Naive B cell (primary cell): ENCODE data around the gene ARPC2. TPM values are rescaled to one million over a fixed set of nuclear protein-coding genes. Genes with fewer than 3 reads are reported as not detected.

Experiments used
- ATAC-seq, 2 donors: fragments of 150-1000 bp; cut with Tn5 transposase; 2 replicates each; pipeline ENCODE4 v1.10.0; 2021; ENCODE audit warnings: low read depth in 2 of 2, mild to moderate bottlenecking in 2 of 2, moderate library complexity in 2 of 2
- DNase-seq: peaks from one replicate; pipeline ENCODE4 v3.0.0; 2022
- H3K27ac Mint-ChIP-seq, 6 donors: one replicate each; pipeline ENCODE4 v1.8.0; 2020 to 2022; ENCODE audit warnings: mild to moderate bottlenecking in 6 of 6, mixed read lengths in 6 of 6, moderate library complexity in 5 of 6, inconsistent platforms in 2 of 6
- H3K27me3 Mint-ChIP-seq, 3 donors: one replicate each; pipeline ENCODE4 v1.8.0; 2021 to 2022; ENCODE audit warnings: mixed read lengths in 3 of 3, mild to moderate bottlenecking in 1 of 3
- H3K36me3 Mint-ChIP-seq, 2 donors: one replicate each; pipeline ENCODE4 v1.8.0; 2020 to 2022; ENCODE audit warnings: mixed read lengths in 2 of 2, inconsistent platforms in 1 of 2, mild to moderate bottlenecking in 1 of 2
- H3K4me1 Mint-ChIP-seq, 3 donors: one replicate each; pipeline ENCODE4 v1.8.0; 2020 to 2022; ENCODE audit warnings: mixed read lengths in 3 of 3, inconsistent platforms in 1 of 3, mild to moderate bottlenecking in 1 of 3, moderate library complexity in 1 of 3
- H3K4me3 Mint-ChIP-seq, 8 donors: one replicate each; pipeline ENCODE4 v1.8.0; 2020 to 2022; ENCODE audit warnings: mild to moderate bottlenecking in 8 of 8, mixed read lengths in 8 of 8, moderate library complexity in 8 of 8, inconsistent platforms in 2 of 8
- H3K9me3 Mint-ChIP-seq, 7 donors: one replicate each; pipeline ENCODE4 v1.8.0; 2020 to 2022; ENCODE audit warnings: mixed read lengths in 7 of 7, mild to moderate bottlenecking in 5 of 7, inconsistent platforms in 2 of 7, moderate library complexity in 1 of 7
- polyA plus RNA-seq, 6 donors: library from polyadenylated mRNA; unstranded; fragments of 300-500 nt; fragmentation: Illumina TruSeq; gene quantifications; one replicate each; pipeline ENCODE4 v1.2.3, GENCODE V29; 2021; ENCODE audit warnings: low read depth in 6 of 6

Gene ARPC2
- polyA plus RNA-seq, 6 donors from 2014 or later, result 672 to 1,268 (median 835) TPM

DNA sequence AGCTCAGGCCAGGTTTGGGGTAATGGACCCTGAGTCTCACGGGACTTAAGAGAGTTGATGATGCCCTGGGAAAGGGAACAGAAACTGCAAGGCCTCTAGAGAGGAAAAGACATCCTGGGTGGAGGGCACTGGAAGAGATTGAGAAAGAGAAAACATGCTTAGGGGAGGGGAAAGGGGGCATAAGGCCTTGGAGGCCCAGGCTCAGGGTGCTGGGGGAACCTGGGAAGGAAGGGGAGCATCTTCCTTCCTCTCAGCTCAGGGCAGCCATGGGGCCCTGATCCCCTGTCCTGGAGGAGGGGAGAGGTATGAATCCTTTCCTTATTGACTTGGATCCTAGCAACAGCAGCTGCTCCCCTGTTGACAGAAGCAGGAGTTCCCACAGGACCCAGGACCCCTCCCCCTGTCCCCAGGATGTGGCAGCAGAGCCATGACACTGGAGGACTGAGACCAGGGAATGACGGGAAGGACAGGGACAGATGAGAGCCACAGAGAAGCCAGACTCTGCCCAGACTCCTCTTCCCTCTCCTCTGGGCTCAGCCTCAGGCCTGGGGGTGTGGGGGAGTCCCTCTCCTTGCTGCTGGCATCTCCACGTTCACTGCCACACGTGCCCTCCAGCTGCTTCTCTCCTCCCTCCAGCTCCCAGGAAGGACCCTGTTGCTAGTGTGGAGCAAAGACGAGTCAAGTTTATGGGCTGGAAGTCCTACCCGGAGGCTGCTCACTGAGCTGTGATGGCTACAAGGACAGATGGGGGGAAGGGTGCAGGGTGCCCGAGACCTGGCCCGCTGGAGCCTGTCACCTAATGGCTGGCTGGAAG lies 44.6 kb downstream of the ARPC2 start:
- peak; percentile 24 for DNase-seq
- Mint-ChIP-seq H3K9me3 (no peaks in the 10 kb centered on the region), H3K27me3 (no peaks in the 10 kb centered on the region), H3K27ac (peak overlapping the region in 5 of 6 donors; percentile 69 to 93 (median 89)), H3K4me3 (peak overlapping the region in 6 of 8 donors; percentile 2 to 88 (median 51)), H3K36me3 (peaks cover 0 to 8% of the 10 kb centered on the region in 2 donors), H3K4me1 (peaks cover 45 to 64% (median 64%) of the 10 kb centered on the region in 3 donors)
- no peak for ATAC-seq

DNA sequence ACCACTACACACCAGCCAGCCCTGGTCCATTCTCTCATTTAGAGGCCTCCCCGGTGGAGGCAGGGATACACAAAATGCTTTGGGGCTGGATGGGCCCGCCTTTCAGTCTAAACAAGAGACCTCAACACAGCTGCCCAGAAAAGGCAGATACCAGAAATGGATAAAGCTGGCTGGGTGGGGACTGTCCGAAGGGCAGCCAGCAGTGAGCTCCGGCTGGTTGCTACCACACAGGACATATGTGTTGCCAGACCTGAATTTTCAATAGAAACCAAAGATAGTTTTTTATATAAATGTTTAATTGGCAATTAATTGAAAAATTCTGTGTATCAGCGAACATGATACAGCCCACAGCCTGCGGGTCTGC lies 45.2 kb downstream of the ARPC2 start:
- peaks cover 51 to 64% (median 64%) of the 10 kb centered on the region in 3 donors for H3K4me1 Mint-ChIP-seq
- no peak for DNase-seq
- peaks cover 2 to 8% of the 10 kb centered on the region in 2 donors for H3K36me3 Mint-ChIP-seq
- peak overlapping the region in 1 of 6 donors; percentile 60 for H3K27ac Mint-ChIP-seq
- H3K27me3 Mint-ChIP-seq, result no peaks in the 10 kb centered on the region
- no peaks in the 10 kb centered on the region for H3K9me3 Mint-ChIP-seq
- peak overlapping the region in 1 of 8 donors; percentile 18 for H3K4me3 Mint-ChIP-seq
- ATAC-seq, result no peak

DNA sequence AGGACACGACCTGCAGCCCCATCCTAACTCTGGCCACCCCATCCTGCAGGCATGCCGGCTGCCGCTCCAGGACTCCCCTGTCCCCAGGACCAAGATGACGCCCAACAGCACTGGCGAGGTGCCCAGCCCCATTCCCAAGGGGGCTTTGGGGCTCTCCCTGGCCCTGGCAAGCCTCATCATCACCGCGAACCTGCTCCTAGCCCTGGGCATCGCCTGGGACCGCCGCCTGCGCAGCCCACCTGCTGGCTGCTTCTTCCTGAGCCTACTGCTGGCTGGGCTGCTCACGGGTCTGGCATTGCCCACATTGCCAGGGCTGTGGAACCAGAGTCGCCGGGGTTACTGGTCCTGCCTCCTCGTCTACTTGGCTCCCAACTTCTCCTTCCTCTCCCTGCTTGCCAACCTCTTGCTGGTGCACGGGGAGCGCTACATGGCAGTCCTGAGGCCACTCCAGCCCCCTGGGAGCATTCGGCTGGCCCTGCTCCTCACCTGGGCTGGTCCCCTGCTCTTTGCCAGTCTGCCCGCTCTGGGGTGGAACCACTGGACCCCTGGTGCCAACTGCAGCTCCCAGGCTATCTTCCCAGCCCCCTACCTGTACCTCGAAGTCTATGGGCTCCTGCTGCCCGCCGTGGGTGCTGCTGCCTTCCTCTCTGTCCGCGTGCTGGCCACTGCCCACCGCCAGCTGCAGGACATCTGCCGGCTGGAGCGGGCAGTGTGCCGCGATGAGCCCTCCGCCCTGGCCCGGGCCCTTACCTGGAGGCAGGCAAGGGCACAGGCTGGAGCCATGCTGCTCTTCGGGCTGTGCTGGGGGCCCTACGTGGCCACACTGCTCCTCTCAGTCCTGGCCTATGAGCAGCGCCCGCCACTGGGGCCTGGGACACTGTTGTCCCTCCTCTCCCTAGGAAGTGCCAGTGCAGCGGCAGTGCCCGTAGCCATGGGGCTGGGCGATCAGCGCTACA lies 45.9 kb downstream of the ARPC2 start:
- Mint-ChIP-seq H3K36me3 (peaks cover 6 to 8% of the 10 kb centered on the region in 2 donors), H3K4me3 (peak overlapping the region in 1 of 8 donors; percentile 32), H3K27ac (peak overlapping the region in 1 of 6 donors; percentile 74), H3K27me3 (no peaks in the 10 kb centered on the region), H3K4me1 (peaks cover 50 to 63% (median 62%) of the 10 kb centered on the region in 3 donors), H3K9me3 (no peaks in the 10 kb centered on the region)
- no peak for DNase-seq
- no peak for ATAC-seq

DNA sequence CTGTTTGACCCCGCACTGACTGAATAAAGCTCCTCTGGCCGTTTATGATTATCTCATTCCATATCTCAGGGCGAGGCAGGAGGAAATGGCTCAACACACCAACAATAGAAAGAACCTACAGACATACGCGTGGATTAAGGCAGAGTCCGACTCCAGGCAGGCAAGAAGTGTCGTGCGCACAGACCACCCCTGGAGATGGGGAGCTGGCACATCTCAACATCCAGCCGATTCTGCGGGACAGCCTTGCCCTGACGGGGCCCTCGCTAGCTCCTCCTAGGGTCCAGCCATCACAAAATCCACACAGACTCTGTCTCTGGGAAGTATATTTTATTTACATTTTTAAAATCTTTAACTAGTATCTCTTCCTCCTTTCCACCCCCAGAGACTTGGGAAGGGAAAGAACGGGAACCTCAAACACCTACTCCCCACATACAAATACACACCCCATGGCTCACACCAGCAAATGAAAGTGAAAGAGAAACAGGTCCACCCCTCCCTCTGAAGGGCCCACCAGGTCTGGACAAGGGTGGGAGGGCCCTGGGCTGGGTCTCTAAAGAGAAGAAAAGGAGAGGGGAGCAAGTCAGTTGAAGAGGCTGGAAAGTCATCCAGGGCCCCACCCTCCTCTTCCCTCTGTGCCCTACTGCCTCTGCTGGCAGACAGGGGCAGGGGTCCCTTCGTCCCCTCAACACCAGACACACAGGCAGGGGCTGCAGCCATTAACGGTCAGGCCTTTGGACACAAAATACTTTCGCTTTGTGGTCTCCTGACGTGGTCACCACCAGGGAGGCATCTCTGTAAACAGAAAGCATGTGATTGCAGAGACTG lies 47.0 kb downstream of the ARPC2 start:
- ATAC-seq (peak in 1 of 2 donors; percentile 36), DNase-seq (no peak)
- Mint-ChIP-seq H3K27ac (peak overlapping the region; percentile 13 to 80 (median 68)), H3K9me3 (no peaks in the 10 kb centered on the region), H3K4me3 (peak overlapping the region in 2 of 8 donors; percentile 15 to 52), H3K36me3 (peaks cover 6 to 8% of the 10 kb centered on the region in 2 donors), H3K4me1 (peaks cover 45 to 61% (median 59%) of the 10 kb centered on the region in 3 donors), H3K27me3 (no peaks in the 10 kb centered on the region)

DNA sequence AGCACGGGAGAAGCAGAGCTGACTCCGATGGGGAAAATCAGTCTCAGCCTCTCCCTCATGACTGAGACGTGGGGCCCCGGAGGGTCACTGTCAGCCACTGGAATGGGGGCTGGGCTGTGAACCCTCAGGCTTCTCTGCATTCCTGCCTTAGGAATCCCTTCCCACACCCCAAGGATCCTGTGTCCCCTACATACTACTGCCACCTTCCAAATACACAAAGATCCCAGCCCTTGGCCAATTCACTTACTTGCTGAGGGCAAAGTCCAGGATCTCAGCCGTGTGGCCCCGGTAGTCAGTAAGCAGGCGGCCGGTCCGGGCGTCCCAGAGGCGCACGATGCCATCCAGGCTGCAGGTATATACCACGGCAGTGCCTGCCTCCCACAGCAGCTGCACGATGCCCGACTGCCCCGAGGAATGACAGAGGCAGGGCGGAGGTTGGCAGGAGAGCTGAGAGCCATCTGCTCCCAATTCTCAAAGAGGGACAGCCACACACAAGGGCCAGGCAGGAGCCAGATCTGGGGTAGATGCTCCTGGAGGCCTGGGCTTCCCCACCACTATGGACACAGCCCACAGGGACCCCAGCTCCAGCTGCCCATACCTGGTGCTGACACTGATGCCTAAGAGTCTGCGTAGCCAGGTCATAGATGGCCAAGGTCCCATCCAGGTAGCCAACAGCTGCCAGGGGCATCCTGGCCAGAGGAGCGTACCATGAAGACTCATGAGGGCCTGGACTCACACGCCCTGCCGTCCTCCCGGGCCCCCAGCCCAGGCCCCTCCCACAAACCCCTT lies 48.0 kb downstream of the ARPC2 start:
- H3K27ac Mint-ChIP-seq, result peak overlapping the region in 2 of 6 donors; percentile 20 to 59
- peaks cover 6 to 8% of the 10 kb centered on the region in 2 donors for H3K36me3 Mint-ChIP-seq
- no peaks in the 10 kb centered on the region for H3K9me3 Mint-ChIP-seq
- no peak for ATAC-seq
- peaks cover 44 to 61% (median 58%) of the 10 kb centered on the region in 3 donors for H3K4me1 Mint-ChIP-seq
- DNase-seq, result no peak
- no peaks in the 10 kb centered on the region for H3K27me3 Mint-ChIP-seq
- peak overlapping the region in 1 of 8 donors; percentile 66 for H3K4me3 Mint-ChIP-seq

DNA sequence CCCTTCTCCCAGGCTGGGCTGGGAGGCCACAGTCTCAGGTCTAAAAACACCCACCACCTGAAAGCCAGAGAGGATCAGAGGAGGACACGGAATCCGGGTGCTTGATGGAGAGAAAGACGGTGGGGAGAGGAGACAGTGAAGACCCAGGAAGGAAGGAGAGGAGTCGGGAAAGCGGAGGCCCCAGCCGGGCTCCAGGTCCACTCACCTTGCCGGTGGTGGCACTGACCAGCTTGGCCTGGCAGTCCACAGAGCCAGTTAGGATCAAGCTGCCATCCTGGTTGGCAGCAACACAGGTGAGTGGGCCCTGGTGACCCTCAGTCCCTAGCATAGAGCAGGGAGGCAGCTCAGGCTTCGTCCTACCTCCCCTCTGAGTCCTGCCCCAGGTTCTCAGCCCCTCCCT lies 48.6 kb downstream of the ARPC2 start:
- DNase-seq (no peak), ATAC-seq (no peak)
- Mint-ChIP-seq H3K9me3 (no peaks in the 10 kb centered on the region), H3K36me3 (peaks cover 6 to 8% of the 10 kb centered on the region in 2 donors), H3K4me1 (peaks cover 49 to 63% (median 59%) of the 10 kb centered on the region in 3 donors), H3K27me3 (no peaks in the 10 kb centered on the region), H3K27ac (peak overlapping the region in 1 of 6 donors; percentile 47), H3K4me3 (peak overlapping the region in 2 of 8 donors; percentile 56 to 66)

DNA sequence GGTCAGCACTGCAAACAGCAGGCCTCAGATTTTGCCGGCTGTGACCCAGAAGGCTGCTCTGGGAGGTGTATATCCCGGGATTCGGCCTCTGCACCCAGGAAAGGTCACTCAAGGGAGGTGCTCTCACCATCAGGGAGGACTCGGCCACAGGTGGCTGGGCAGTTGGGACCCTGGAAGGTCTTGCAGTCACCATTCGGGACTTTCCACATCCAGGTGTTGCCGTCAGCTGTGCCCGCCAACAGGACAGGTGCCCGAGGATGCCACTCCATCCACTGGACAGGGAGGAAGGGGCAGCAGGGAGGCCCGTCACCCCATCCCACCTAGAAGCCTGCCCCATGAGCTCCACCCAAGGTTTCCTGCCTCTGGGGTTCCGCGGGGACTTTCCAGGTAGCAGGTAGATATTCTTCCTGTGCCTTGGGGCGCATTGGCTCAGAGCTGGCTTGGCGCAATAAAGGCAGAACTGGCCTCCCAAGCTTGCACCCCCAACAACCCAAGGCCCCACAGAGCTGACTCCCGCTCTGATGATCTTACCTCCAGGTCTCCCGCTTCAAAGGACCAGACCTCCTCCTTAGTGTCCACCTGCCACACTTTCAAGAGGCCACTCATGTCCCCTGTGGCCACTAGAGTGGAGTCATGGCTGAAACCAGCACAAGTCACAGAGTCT lies 49.5 kb downstream of the ARPC2 start:
- ATAC-seq (no peak), DNase-seq (no peak)
- H3K27ac Mint-ChIP-seq, result no peak overlapping the region
- peak overlapping the region in 2 of 8 donors; percentile 33 to 66 for H3K4me3 Mint-ChIP-seq
- H3K36me3 Mint-ChIP-seq, result peaks cover 6 to 8% of the 10 kb centered on the region in 2 donors
- H3K9me3 Mint-ChIP-seq, result no peaks in the 10 kb centered on the region
- no peaks in the 10 kb centered on the region for H3K27me3 Mint-ChIP-seq
- peaks cover 51 to 66% (median 61%) of the 10 kb centered on the region in 3 donors for H3K4me1 Mint-ChIP-seq

DNA sequence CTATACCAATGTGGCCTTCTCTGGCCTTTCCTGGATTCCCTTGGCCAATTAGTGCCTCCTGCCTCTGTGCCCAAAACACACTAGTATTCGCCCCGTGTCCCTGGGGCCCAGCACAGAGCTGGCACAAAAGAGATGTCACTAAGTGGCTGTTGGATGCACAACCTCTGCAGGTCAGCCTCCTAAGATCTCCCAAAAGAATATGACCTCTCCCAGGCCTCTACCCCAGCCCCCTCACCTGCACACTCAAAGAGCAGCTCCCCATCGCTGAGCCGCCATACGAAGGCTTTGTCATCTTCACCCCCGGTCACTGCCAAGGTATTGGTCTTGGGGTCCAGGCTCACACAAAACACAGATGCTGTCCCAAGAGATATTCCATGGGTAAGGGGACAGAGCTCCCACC lies 50.3 kb downstream of the ARPC2 start:
- no peak for DNase-seq
- peak overlapping the region in 5 of 8 donors; percentile 7 to 99 (median 50) for H3K4me3 Mint-ChIP-seq
- H3K27ac Mint-ChIP-seq, result peak overlapping the region in 3 of 6 donors; percentile 18 to 50 (median 33)
- no peaks in the 10 kb centered on the region for H3K9me3 Mint-ChIP-seq
- H3K4me1 Mint-ChIP-seq, result peaks cover 54 to 68% (median 61%) of the 10 kb centered on the region in 3 donors
- H3K27me3 Mint-ChIP-seq, result no peaks in the 10 kb centered on the region
- no peak for ATAC-seq
- H3K36me3 Mint-ChIP-seq, result peaks cover 6 to 8% of the 10 kb centered on the region in 2 donors

DNA sequence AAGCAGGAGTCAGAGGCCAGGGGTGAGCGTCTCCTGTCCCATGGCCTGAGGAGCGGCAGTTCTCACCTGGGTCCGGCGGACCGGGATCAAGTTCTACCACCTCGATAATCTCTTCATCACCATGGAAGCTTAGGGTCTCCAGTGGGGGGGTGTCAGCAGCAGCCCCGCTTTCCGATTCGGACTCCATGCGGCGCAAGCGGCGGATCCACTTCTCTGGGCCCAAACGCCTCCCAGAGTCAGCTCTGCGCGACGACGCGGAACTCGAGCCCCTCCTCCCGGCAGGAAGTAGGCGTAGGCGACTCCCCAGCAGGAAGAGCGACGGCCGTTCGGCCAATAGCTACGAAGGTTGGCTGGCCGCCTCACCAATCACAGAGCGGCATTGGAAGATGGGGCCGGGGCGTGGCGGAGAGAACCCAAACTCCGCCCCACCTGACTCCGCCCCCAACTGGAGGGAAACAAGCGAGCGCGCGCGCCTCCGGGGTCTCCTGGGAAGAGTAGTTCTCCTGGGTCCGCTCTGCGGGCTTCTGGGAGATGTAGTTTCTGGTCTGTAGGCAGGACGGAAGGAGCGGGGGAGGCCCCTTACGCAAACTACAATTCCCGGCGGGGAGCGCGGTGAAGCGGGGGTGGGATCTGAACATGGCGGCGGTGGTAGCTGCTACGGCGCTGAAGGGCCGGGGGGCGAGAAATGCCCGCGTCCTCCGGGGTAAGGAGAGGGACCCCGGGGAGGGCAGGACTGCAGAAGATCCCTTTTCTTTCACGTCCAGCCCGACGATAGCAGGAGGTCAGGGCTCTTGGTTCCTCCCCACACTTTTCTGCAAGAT lies 53.1 kb downstream of the ARPC2 start, which contains the start of the genes AAMP and PNKD:
Gene AAMP, minus strand, starts transcription at position 238 of the 821 bp plus-strand sequence. Its CDS starts 51 bp downstream, at position 187.
Gene PNKD, plus strand, starts transcription at position 620 of the 821 bp plus-strand sequence. Its CDS starts 17 bp downstream, at position 637.
- H3K36me3 Mint-ChIP-seq, result peaks cover 6 to 8% of the 10 kb centered on the region in 2 donors
- peaks cover 67 to 78% (median 75%) of the 10 kb centered on the region in 3 donors for H3K4me1 Mint-ChIP-seq
- DNase-seq (peak; percentile 100), ATAC-seq (peak; percentile 83 to 84)
- no peaks in the 10 kb centered on the region for H3K9me3 Mint-ChIP-seq
- no peaks in the 10 kb centered on the region for H3K27me3 Mint-ChIP-seq
- peak within 1 kb of the TSS; percentile 90 to 99 (median 96) for H3K4me3 Mint-ChIP-seq
- H3K27ac Mint-ChIP-seq, result peak within 1 kb of the TSS; percentile 91 to 98 (median 96)

DNA sequence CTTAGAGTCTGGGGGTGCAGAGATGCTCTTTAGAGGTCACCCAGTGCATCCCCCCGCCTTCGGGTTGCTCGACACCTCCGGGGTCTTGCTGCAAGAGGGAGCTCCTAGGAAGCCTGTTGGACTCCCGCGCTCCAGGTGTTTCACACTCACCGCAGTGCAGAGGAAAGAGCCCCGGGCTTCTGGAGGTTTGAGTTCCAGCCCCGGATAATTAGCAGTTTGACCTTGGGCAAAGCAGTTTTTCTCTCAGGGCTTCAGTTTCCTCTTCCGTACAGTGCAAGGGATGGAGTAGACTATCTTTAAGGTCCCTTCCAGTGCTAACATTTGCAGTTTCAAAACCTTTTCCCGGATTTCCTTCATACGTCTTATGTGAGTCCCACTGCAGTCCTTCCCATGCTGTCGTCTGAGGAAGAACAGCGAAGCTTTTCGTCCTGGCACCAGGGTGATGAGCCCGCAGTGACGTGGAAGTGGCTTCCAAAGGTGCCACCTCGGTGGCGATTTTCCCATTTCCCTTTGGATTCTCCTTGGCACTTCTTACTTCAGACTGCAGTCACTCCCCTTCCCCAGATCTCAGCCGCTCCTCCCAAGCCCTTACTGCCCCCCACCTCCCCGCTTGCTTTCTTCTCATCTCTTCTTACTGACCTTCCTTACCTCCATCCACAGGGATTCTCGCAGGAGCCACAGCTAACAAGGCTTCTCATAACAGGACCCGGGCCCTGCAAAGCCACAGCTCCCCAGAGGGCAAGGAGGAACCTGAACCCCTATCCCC lies 53.9 kb downstream of the ARPC2 start:
- H3K27ac Mint-ChIP-seq, result peak overlapping the region in 4 of 6 donors; percentile 94 to 98 (median 96)
- H3K4me1 Mint-ChIP-seq, result peaks cover 65 to 79% (median 77%) of the 10 kb centered on the region in 3 donors
- peaks cover 4 to 6% of the 10 kb centered on the region in 2 donors for H3K36me3 Mint-ChIP-seq
- no peak for DNase-seq
- no peaks in the 10 kb centered on the region for H3K27me3 Mint-ChIP-seq
- ATAC-seq, result no peak
- peak overlapping the region; percentile 90 to 99 (median 96) for H3K4me3 Mint-ChIP-seq
- H3K9me3 Mint-ChIP-seq, result no peaks in the 10 kb centered on the region
